Astrocyte (in vitro differentiated cells and primary cell): Measurements from ENCODE around the gene GDPD4.

Experiments used
- EZH2 ChIP-seq: IDR thresholded peaks from 2 replicates; pipeline ENCODE4 v1.6.1; 2012; ENCODE audit warnings: mild to moderate bottlenecking, low read length, inconsistent platforms; ENCODE audit not compliant: insufficient read depth
- TF ChIP-seq, protein P1 (sequence below): IDR thresholded peaks from 2 replicates; pipeline ENCODE4 v1.5.1; 2011; ENCODE audit warnings: low read depth, mild to moderate bottlenecking, inconsistent platforms, low read length, moderate library complexity; ENCODE audit not compliant: insufficient read depth

DNA sequence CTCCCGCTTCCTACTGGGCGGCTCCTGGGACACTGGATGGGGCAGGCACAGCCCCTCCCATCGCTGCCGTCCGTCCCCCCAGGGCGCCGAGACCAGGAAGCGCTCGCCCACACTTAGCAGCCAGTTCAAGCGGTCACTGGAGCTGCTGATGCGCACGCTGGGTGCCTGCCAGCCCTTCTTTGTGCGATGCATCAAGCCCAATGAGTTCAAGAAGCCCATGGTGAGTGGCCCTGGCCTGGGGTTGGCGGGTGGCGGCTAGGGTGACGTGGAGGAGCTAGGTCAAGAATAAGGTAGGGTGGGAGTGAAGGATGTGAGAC lies 128.9 kb downstream of the GDPD4 start:
- TF ChIP-seq, protein P1, sequence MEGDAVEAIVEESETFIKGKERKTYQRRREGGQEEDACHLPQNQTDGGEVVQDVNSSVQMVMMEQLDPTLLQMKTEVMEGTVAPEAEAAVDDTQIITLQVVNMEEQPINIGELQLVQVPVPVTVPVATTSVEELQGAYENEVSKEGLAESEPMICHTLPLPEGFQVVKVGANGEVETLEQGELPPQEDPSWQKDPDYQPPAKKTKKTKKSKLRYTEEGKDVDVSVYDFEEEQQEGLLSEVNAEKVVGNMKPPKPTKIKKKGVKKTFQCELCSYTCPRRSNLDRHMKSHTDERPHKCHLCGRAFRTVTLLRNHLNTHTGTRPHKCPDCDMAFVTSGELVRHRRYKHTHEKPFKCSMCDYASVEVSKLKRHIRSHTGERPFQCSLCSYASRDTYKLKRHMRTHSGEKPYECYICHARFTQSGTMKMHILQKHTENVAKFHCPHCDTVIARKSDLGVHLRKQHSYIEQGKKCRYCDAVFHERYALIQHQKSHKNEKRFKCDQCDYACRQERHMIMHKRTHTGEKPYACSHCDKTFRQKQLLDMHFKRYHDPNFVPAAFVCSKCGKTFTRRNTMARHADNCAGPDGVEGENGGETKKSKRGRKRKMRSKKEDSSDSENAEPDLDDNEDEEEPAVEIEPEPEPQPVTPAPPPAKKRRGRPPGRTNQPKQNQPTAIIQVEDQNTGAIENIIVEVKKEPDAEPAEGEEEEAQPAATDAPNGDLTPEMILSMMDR, result no peak
- TF ChIP-seq EZH2, result no peak
